Natural killer cell (primary cell): ENCODE data around the gene UBXN2A. TPM values are rescaled to one million over a fixed set of nuclear protein-coding genes. Genes with fewer than 3 reads are reported as not detected.

Experiments
- ATAC-seq, 3 donors: fragments of 150-1000 bp in 2 of 3; fragments of 200-7000 bp in 1 of 3; cut with Tn5 transposase; 1 replicate in 1 of 3; 2 replicates in 2 of 3; pipeline ENCODE4 v1.10.0; 2021; ENCODE audit warnings: mild to moderate bottlenecking in 2 of 3, moderate library complexity in 2 of 3
- DNase-seq, 2 donors: peaks; one replicate each; pipeline versions ENCODE4 v3.0.0 to v3.0.0-alpha.2; 2013 to 2021; ENCODE audit warnings: mixed read lengths in 1 of 2
- H3K27ac ChIP-seq: one replicate; pipeline ENCODE4 v1.5.1; 2013; ENCODE audit warnings: mild to moderate bottlenecking, low read length
- H3K27me3 ChIP-seq: one replicate; pipeline ENCODE4 v1.6.1; 2013; ENCODE audit warnings: low read length; ENCODE audit not compliant: control insufficient read depth, insufficient read depth
- H3K36me3 ChIP-seq: one replicate; pipeline ENCODE4 v1.6.1; 2013; ENCODE audit warnings: low read length; ENCODE audit not compliant: control insufficient read depth, insufficient read depth
- H3K4me1 ChIP-seq: one replicate; pipeline ENCODE4 v1.6.1; 2013; ENCODE audit warnings: low read length; ENCODE audit not compliant: control insufficient read depth, insufficient read depth
- H3K4me3 ChIP-seq: one replicate; pipeline ENCODE4 v1.5.1; 2013; ENCODE audit warnings: low read length
- H3K9me3 ChIP-seq: one replicate; pipeline ENCODE4 v1.6.1; 2013; ENCODE audit warnings: low read length; ENCODE audit not compliant: control insufficient read depth, insufficient read depth
- H3K27ac Mint-ChIP-seq, 2 donors: one replicate each; pipeline ENCODE4 v1.8.0; 2022; ENCODE audit warnings: mild to moderate bottlenecking in 2 of 2, mixed read lengths in 2 of 2, moderate library complexity in 1 of 2
- H3K27me3 Mint-ChIP-seq, 2 donors: one replicate each; pipeline ENCODE4 v1.8.0; 2022; ENCODE audit warnings: low read depth in 2 of 2, mixed read lengths in 2 of 2
- H3K36me3 Mint-ChIP-seq: one replicate; pipeline ENCODE4 v1.8.0; 2022; ENCODE audit warnings: mixed read lengths
- H3K4me1 Mint-ChIP-seq, 2 donors: one replicate each; pipeline ENCODE4 v1.8.0; 2022; ENCODE audit warnings: mixed read lengths in 2 of 2
- H3K4me3 Mint-ChIP-seq: one replicate; pipeline ENCODE4 v1.8.0; 2022; ENCODE audit warnings: mild to moderate bottlenecking, moderate library complexity, mixed read lengths
- H3K9me3 Mint-ChIP-seq, 2 donors: one replicate each; pipeline ENCODE4 v1.8.0; 2022; ENCODE audit warnings: mixed read lengths in 2 of 2
- CTCF ChIP-seq: fragments of 200-600 bp; IDR thresholded peaks from one replicate; pipeline ENCODE4 v1.8.0; 2022; ENCODE audit warnings: antibody characterized with exemption
- WGBS: methylation state at CpG from one replicate; pipeline ENCODE4 v1.1.7; 2013; ENCODE audit warnings: missing lambda C conversion rate; ENCODE audit not compliant: insufficient coverage; 5-methylcytosine and 5-hydroxymethylcytosine counted together
- intact Hi-C: fragments of 100-400 bp; cut with micrococcal nuclease; formaldehyde crosslinking; loops from one replicate; pipeline ENCODE4 v1.14.2; 2022
- total RNA-seq, 4 donors: library from RNA; stranded (reverse); fragments of 120-200 nt in 1 of 4; gene quantifications; one replicate each; pipeline versions ENCODE4 v1.2.3 to v1.2.4, GENCODE V29; 2013 to 2022

UBXN2A gene
- 10 to 100 TPM; 14.7 to 18.0 (median 16.2) TPM for total RNA-seq
- 14.8 TPM for total RNA-seq (2013)

GRCh38 chr2:23939987-23940717 is at the start of gene UBXN2A:
Gene UBXN2A (plus strand): TSS chr2:23940463. CDS start chr2:23958315, 17,852 bp downstream.
- Histone ChIP-seq H3K27me3 (peaks cover 2% of the 10 kb centered on the region), H3K4me3 (peak within 1 kb of the TSS; percentile 66), H3K4me1 (peaks cover 8% of the 10 kb centered on the region), H3K9me3 (no peaks in the 10 kb centered on the region), H3K27ac (peak within 1 kb of the TSS; percentile 63), H3K36me3 (no peaks in the 10 kb centered on the region)
- Mint-ChIP-seq H3K27ac (peak within 1 kb of the TSS; percentile 85 to 88), H3K27me3 (peaks cover 0 to 9% of the 10 kb centered on the region in 2 donors), H3K9me3 (no peaks in the 10 kb centered on the region), H3K4me1 (peaks cover 20 to 27% of the 10 kb centered on the region in 2 donors), H3K36me3 (no peaks in the 10 kb centered on the region), H3K4me3 (peak within 1 kb of the TSS; percentile 97)
- DNase-seq (peak; percentile 83 to 92), ATAC-seq (peak; percentile 89 to 95 (median 91))
- TF ChIP-seq CTCF, result no peak
- intact Hi-C loops, result loop anchor here (1.0 kb wide), 2 partner anchors 13 to 107 kb away; partner anchors contain the start of genes ATAD2B and WDCP
- under 1% methylated on average over 77 of the region's 77 CpGs for WGBS

GRCh38 chr2:23900133-23900532 is 40.1 kb upstream of the UBXN2A start:
- Mint-ChIP-seq H3K36me3 (no peaks in the 10 kb centered on the region), H3K27me3 (no peaks in the 10 kb centered on the region), H3K9me3 (no peaks in the 10 kb centered on the region), H3K4me1 (peaks cover 46 to 56% of the 10 kb centered on the region in 2 donors), H3K27ac (no peak overlapping the region), H3K4me3 (no peak overlapping the region)
- no peaks in the 10 kb centered on the region for H3K27me3 ChIP-seq
- no peak overlapping the region for H3K4me3 ChIP-seq
- 98% methylated on average over 7 of the region's 8 CpGs for WGBS
- no peak for DNase-seq
- no peak for ATAC-seq
- H3K36me3 ChIP-seq, result no peaks in the 10 kb centered on the region
- intact Hi-C loops, result no loop called here
- H3K27ac ChIP-seq, result no peak overlapping the region
- no peaks in the 10 kb centered on the region for H3K9me3 ChIP-seq
- peaks cover 4% of the 10 kb centered on the region for H3K4me1 ChIP-seq
- no peak for TF ChIP-seq CTCF

- DNase-seq, result no peak
- Mint-ChIP-seq H3K27me3 (no peaks in the 10 kb centered on the region), H3K27ac (peak overlapping the region in 1 of 2 donors; percentile 45), H3K36me3 (no peaks in the 10 kb centered on the region), H3K4me1 (peaks cover 52 to 62% of the 10 kb centered on the region in 2 donors), H3K9me3 (no peaks in the 10 kb centered on the region), H3K4me3 (no peak overlapping the region)
- H3K27ac ChIP-seq, result no peak overlapping the region
- intact Hi-C loops, result no loop called here
- H3K4me1 ChIP-seq, result peaks cover 4% of the 10 kb centered on the region
- no peaks in the 10 kb centered on the region for H3K9me3 ChIP-seq
- H3K36me3 ChIP-seq, result no peaks in the 10 kb centered on the region
- no peak overlapping the region for H3K4me3 ChIP-seq
- 89% methylated on average over 8 of the region's 9 CpGs for WGBS
- no peak for TF ChIP-seq CTCF
- ATAC-seq, result no peak
- no peaks in the 10 kb centered on the region for H3K27me3 ChIP-seq
Observed at GRCh38 chr2:23900541-23901322, 39.5 kb upstream of the UBXN2A start.
